BLaER1 treated with 17β-estradiol and CSF1 and Interleukin-3, amounts not matched to agents 10 nM and 100 nM (cell line): ENCODE results near the gene WASHC4.
"Not testable (repeated sequence)": the region's sequence is repeated elsewhere in the genome, so short reads cannot be mapped to it uniquely, and the experiment has no call there.

Experiments used
- H3K27ac ChIP-seq, 11 experiments: shearing (Covaris generic); formaldehyde crosslinking; 2 replicates each; pipeline ENCODE4 v1.8.1; 2022
- H3K27me3 ChIP-seq, 11 experiments: shearing (Covaris generic); formaldehyde crosslinking; 2 replicates each; pipeline ENCODE4 v1.8.1; 2022
- H3K36me3 ChIP-seq, 11 experiments: shearing (Covaris generic); formaldehyde crosslinking; 2 replicates each; pipeline ENCODE4 v1.8.1; 2022
- H3K4me1 ChIP-seq, 10 experiments: shearing (Covaris generic); formaldehyde crosslinking; 2 replicates each; pipeline ENCODE4 v1.8.1; 2022
- H3K4me2 ChIP-seq, 11 experiments: shearing (Covaris generic); formaldehyde crosslinking; 2 replicates each; pipeline ENCODE4 v1.8.1; 2022
- H3K4me3 ChIP-seq, 10 experiments: shearing (Covaris generic); formaldehyde crosslinking; 2 replicates each; pipeline ENCODE4 v1.8.1; 2022
- H3K9ac ChIP-seq, 11 experiments: shearing (Covaris generic); formaldehyde crosslinking; 2 replicates each; pipeline ENCODE4 v1.8.1; 2022
- H3K9me3 ChIP-seq, 11 experiments: shearing (Covaris generic); formaldehyde crosslinking; replicated peaks in 1 of 11; 2 replicates each; pipeline ENCODE4 v1.8.1; 2022
- H4K20me1 ChIP-seq, 11 experiments: shearing (Covaris generic); formaldehyde crosslinking; 2 replicates each; pipeline ENCODE4 v1.8.1; 2022
- Cebpa-rat ChIP-seq, 11 experiments: shearing (Covaris generic); IDR thresholded peaks; 2 replicates each; pipeline ENCODE4 v1.8.1; 2022

The WASHC4 gene

GRCh38 chr12:105085501-105085900 is 22.0 kb upstream of the WASHC4 start:
- Histone ChIP-seq H3K36me3 (no peaks in the 10 kb centered on the region), H3K27me3 (peaks cover 0 to 16% (median 8%) of the 10 kb centered on the region in 11 experiments; a peak in 10 of 22 replicates), H3K9me3 (peaks cover 22 to 33% (median 26%) of the 10 kb centered on the region in 11 experiments), H3K4me1 (peaks cover 0 to 11% (median 8%) of the 10 kb centered on the region in 10 experiments; a peak in 9 of 20 replicates), H4K20me1 (no peaks in the 10 kb centered on the region), H3K27ac (no peak overlapping the region), H3K4me3 (no peak overlapping the region), H3K4me2 (no peak overlapping the region), H3K9ac (no peak overlapping the region)
- no peak for TF ChIP-seq Cebpa-rat (IDR thresholded peaks at IDR 0.05)

- Histone ChIP-seq H3K4me2 (no peak overlapping the region), H4K20me1 (no peaks in the 10 kb centered on the region)
- no peak for TF ChIP-seq Cebpa-rat (IDR thresholded peaks at IDR 0.05)
Measured at GRCh38 chr12:105089817-105090216, 17.7 kb upstream of the WASHC4 start.

GRCh38 chr12:105090361-105090760 is 17.2 kb upstream of the WASHC4 start:
- no peak overlapping the region for H3K4me3 ChIP-seq
- peaks cover 28 to 45% (median 40%) of the 10 kb centered on the region in 11 experiments for H3K9me3 ChIP-seq
- H3K4me2 ChIP-seq: no peak overlapping the region
- no peaks in the 10 kb centered on the region for H3K36me3 ChIP-seq
- H3K27me3 ChIP-seq: no peaks in the 10 kb centered on the region
- H4K20me1 ChIP-seq: no peaks in the 10 kb centered on the region
- H3K9ac ChIP-seq: no peak overlapping the region
- no peak overlapping the region for H3K27ac ChIP-seq
- no peaks in the 10 kb centered on the region for H3K4me1 ChIP-seq
- no peak for TF ChIP-seq Cebpa-rat (IDR thresholded peaks at IDR 0.05)

More at GRCh38 chr12:105089817-105090216, 17.7 kb upstream of the WASHC4 start:
- Histone ChIP-seq H3K4me1 (no peaks in the 10 kb centered on the region), H3K9ac (no peak overlapping the region), H3K9me3 (peaks cover 28 to 45% (median 40%) of the 10 kb centered on the region in 11 experiments), H3K36me3 (no peaks in the 10 kb centered on the region), H3K4me3 (no peak overlapping the region), H3K27me3 (no peaks in the 10 kb centered on the region; a peak in 1 of 22 replicates), H3K27ac (no peak overlapping the region)

GRCh38 chr12:105091476-105092206 is 15.9 kb upstream of the WASHC4 start:
- Histone ChIP-seq H4K20me1 (no peaks in the 10 kb centered on the region), H3K27me3 (no peaks in the 10 kb centered on the region), H3K27ac (no peak overlapping the region), H3K4me3 (no peak overlapping the region), H3K4me2 (no peak overlapping the region), H3K36me3 (no peaks in the 10 kb centered on the region), H3K4me1 (no peaks in the 10 kb centered on the region), H3K9ac (no peak overlapping the region), H3K9me3 (peaks cover 29 to 45% (median 40%) of the 10 kb centered on the region in 11 experiments)
- no peak for TF ChIP-seq Cebpa-rat (IDR thresholded peaks at IDR 0.05)

GRCh38 chr12:105092336-105092735 is 15.2 kb upstream of the WASHC4 start:
- H3K9me3 ChIP-seq: peaks cover 30 to 48% (median 42%) of the 10 kb centered on the region in 11 experiments
- H3K36me3 ChIP-seq: no peaks in the 10 kb centered on the region
- H3K4me3 ChIP-seq: no peak overlapping the region
- no peaks in the 10 kb centered on the region for H4K20me1 ChIP-seq
- H3K4me2 ChIP-seq: no peak overlapping the region
- no peaks in the 10 kb centered on the region for H3K27me3 ChIP-seq
- TF ChIP-seq Cebpa-rat (IDR thresholded peaks at IDR 0.05): no peak
- no peaks in the 10 kb centered on the region for H3K4me1 ChIP-seq
- H3K27ac ChIP-seq: no peak overlapping the region
- no peak overlapping the region for H3K9ac ChIP-seq

- Histone ChIP-seq H3K4me1 (peaks cover 2 to 15% (median 6%) of the 10 kb centered on the region in 10 experiments; a peak in 16 of 20 replicates), H3K9me3 (peaks cover 38 to 61% (median 53%) of the 10 kb centered on the region in 11 experiments)
- not testable (repeated sequence) for H3K4me3 ChIP-seq, H3K9ac ChIP-seq, H3K27me3 ChIP-seq, H3K36me3 ChIP-seq, H3K27ac ChIP-seq, H4K20me1 ChIP-seq, H3K4me2 ChIP-seq
Measured at GRCh38 chr12:105095338-105095737, 12.2 kb upstream of the WASHC4 start.

- Histone ChIP-seq H3K4me3 (no peak overlapping the region), H3K4me2 (no peak overlapping the region), H4K20me1 (no peaks in the 10 kb centered on the region), H3K36me3 (no peaks in the 10 kb centered on the region), H3K4me1 (peaks cover 7 to 22% (median 13%) of the 10 kb centered on the region in 10 experiments; a peak in 16 of 20 replicates), H3K27me3 (no peaks in the 10 kb centered on the region), H3K9ac (no peak overlapping the region), H3K9me3 (peaks cover 37 to 47% (median 44%) of the 10 kb centered on the region in 11 experiments), H3K27ac (no peak overlapping the region)
- no peak for TF ChIP-seq Cebpa-rat (IDR thresholded peaks at IDR 0.05)
Measured at GRCh38 chr12:105099356-105099755, 8.2 kb upstream of the WASHC4 start.

- Histone ChIP-seq H3K36me3 (no peaks in the 10 kb centered on the region), H3K4me2 (peak overlapping the region in 10 of 11 experiments; percentile 17 to 54 (median 32); a peak in 15 of 22 replicates), H3K4me1 (peaks cover 7 to 22% (median 13%) of the 10 kb centered on the region in 10 experiments; a peak in 16 of 20 replicates), H4K20me1 (no peaks in the 10 kb centered on the region), H3K27ac (peak overlapping the region in 3 of 11 experiments; percentile 13 to 28 (median 26); a peak in 5 of 22 replicates), H3K9ac (no peak overlapping the region), H3K9me3 (peaks cover 26 to 44% (median 38%) of the 10 kb centered on the region in 11 experiments), H3K27me3 (no peaks in the 10 kb centered on the region), H3K4me3 (no peak overlapping the region)
- no peak for TF ChIP-seq Cebpa-rat (IDR thresholded peaks at IDR 0.05)
Measured at GRCh38 chr12:105100207-105100985, 7.1 kb upstream of the WASHC4 start.

GRCh38 chr12:105100998-105101397 is 6.5 kb upstream of the WASHC4 start:
- peak overlapping the region in 6 of 11 experiments; percentile 17 to 54 (median 32); a peak in 5 of 22 replicates for H3K4me2 ChIP-seq
- H3K9ac ChIP-seq: no peak overlapping the region
- no peaks in the 10 kb centered on the region for H3K27me3 ChIP-seq
- no peak overlapping the region for H3K4me3 ChIP-seq
- H4K20me1 ChIP-seq: no peaks in the 10 kb centered on the region
- H3K9me3 ChIP-seq: peaks cover 20 to 38% (median 32%) of the 10 kb centered on the region in 11 experiments
- TF ChIP-seq Cebpa-rat (IDR thresholded peaks at IDR 0.05): no peak
- peak overlapping the region in 2 of 11 experiments; percentile 26 to 28; a peak in 1 of 22 replicates for H3K27ac ChIP-seq
- H3K4me1 ChIP-seq: peaks cover 7 to 22% (median 13%) of the 10 kb centered on the region in 10 experiments; a peak in 16 of 20 replicates
- H3K36me3 ChIP-seq: no peaks in the 10 kb centered on the region
